Glutamatergic neuron (in vitro differentiated cells): Measurements from ENCODE around the gene RANGRF. TPM values are rescaled to one million over a fixed set of nuclear protein-coding genes. Genes with fewer than 3 reads are reported as not detected.
A peak's percentile ranks its signal among the peaks of the same experiment; 100 is the strongest.
"Not testable (repeated sequence)": the region's sequence is repeated elsewhere in the genome, so short reads cannot be mapped to it uniquely, and the experiment has no call there.

ENCODE experiments used
- DNase-seq: peaks from one replicate; pipeline ENCODE4 v3.0.0; 2022
- H3K27ac Mint-ChIP-seq: one replicate; pipeline ENCODE4 v1.8.0; 2020; ENCODE audit warnings: mild to moderate bottlenecking, mixed read lengths, inconsistent platforms; ENCODE audit not compliant: unreplicated experiment
- H3K27me3 Mint-ChIP-seq: one replicate; pipeline ENCODE4 v1.8.0; 2020; ENCODE audit warnings: mild to moderate bottlenecking, moderate library complexity, mixed read lengths, inconsistent platforms; ENCODE audit not compliant: unreplicated experiment
- H3K36me3 Mint-ChIP-seq: one replicate; pipeline ENCODE4 v1.8.0; 2020; ENCODE audit warnings: mild to moderate bottlenecking, mixed read lengths, inconsistent platforms; ENCODE audit not compliant: unreplicated experiment
- H3K4me1 Mint-ChIP-seq: one replicate; pipeline ENCODE4 v1.8.0; 2020; ENCODE audit warnings: mild to moderate bottlenecking, low read depth, mixed read lengths, inconsistent platforms; ENCODE audit not compliant: unreplicated experiment
- H3K4me3 Mint-ChIP-seq: one replicate; pipeline ENCODE4 v1.8.0; 2020; ENCODE audit warnings: mild to moderate bottlenecking, mixed read lengths, inconsistent platforms; ENCODE audit not compliant: unreplicated experiment
- H3K9me3 Mint-ChIP-seq: one replicate; pipeline ENCODE4 v1.8.0; 2020; ENCODE audit warnings: mild to moderate bottlenecking, moderate library complexity, mixed read lengths, inconsistent platforms; ENCODE audit not compliant: unreplicated experiment
- CTCF ChIP-seq: fragments of 200-600 bp; sonication (generic); IDR thresholded peaks from one replicate; pipeline ENCODE4 v1.5.0; 2021; ENCODE audit not compliant: partially characterized antibody, unreplicated experiment
- total RNA-seq: library from RNA; stranded (reverse); fragmentation: NEBNext Ultra II Directional; extraction: Animal tissue kit (Norgen Biotek cat#: 25700); gene quantifications from one replicate; pipeline ENCODE4 v1.2.1, GENCODE V29; 2021; ENCODE audit not compliant: unreplicated experiment

Gene RANGRF
- total RNA-seq, 1 donor from 2014 or later = 29.5 TPM

- H3K27ac Mint-ChIP-seq = peak overlapping the region; percentile 96
These were observed 38.6 kb upstream of the RANGRF start for GRCh38 chr17:8249621-8250500.

GRCh38 chr17:8251411-8251810, 37.1 kb upstream of the RANGRF start:
- H3K4me3 Mint-ChIP-seq, H3K27ac Mint-ChIP-seq, DNase-seq, H3K36me3 Mint-ChIP-seq: not testable (repeated sequence)
- peaks cover 12% of the 10 kb centered on the region for H3K4me1 Mint-ChIP-seq
- peaks cover 15% of the 10 kb centered on the region for H3K27me3 Mint-ChIP-seq
- peaks cover 31% of the 10 kb centered on the region for H3K9me3 Mint-ChIP-seq

More at GRCh38 chr17:8249621-8250500, 38.6 kb upstream of the RANGRF start:
- no peaks in the 10 kb centered on the region for H3K36me3 Mint-ChIP-seq
- peaks cover 34% of the 10 kb centered on the region for H3K9me3 Mint-ChIP-seq
- H3K4me1 Mint-ChIP-seq = peaks cover 12% of the 10 kb centered on the region
- TF ChIP-seq CTCF = no peak
- no peak for DNase-seq
- H3K27me3 Mint-ChIP-seq = peaks cover 15% of the 10 kb centered on the region
- peak overlapping the region; percentile 98 for H3K4me3 Mint-ChIP-seq

- DNase-seq = peak; percentile 54
- no peak overlapping the region for H3K4me3 Mint-ChIP-seq
- no peak overlapping the region for H3K27ac Mint-ChIP-seq
- no peak for TF ChIP-seq CTCF
- H3K4me1 Mint-ChIP-seq = peaks cover 12% of the 10 kb centered on the region
- H3K9me3 Mint-ChIP-seq = peaks cover 17% of the 10 kb centered on the region
- H3K27me3 Mint-ChIP-seq = peaks cover 5% of the 10 kb centered on the region
- no peaks in the 10 kb centered on the region for H3K36me3 Mint-ChIP-seq
These were observed 34.7 kb upstream of the RANGRF start for GRCh38 chr17:8253801-8254200.

GRCh38 chr17:8254881-8255280, 33.6 kb upstream of the RANGRF start:
- Mint-ChIP-seq H3K27ac (no peak overlapping the region), H3K4me3 (no peak overlapping the region)

GRCh38 chr17:8255499-8255898, 33.0 kb upstream of the RANGRF start:
- Mint-ChIP-seq H3K4me1 (peaks cover 1% of the 10 kb centered on the region), H3K4me3 (no peak overlapping the region)

More at GRCh38 chr17:8254881-8255280, 33.6 kb upstream of the RANGRF start:
- no peak for DNase-seq
- H3K9me3 Mint-ChIP-seq = peaks cover 8% of the 10 kb centered on the region
- peaks cover 4% of the 10 kb centered on the region for H3K27me3 Mint-ChIP-seq
- no peaks in the 10 kb centered on the region for H3K36me3 Mint-ChIP-seq
- peaks cover 7% of the 10 kb centered on the region for H3K4me1 Mint-ChIP-seq
- no peak for TF ChIP-seq CTCF

More at GRCh38 chr17:8255499-8255898, 33.0 kb upstream of the RANGRF start:
- Mint-ChIP-seq H3K9me3 (peaks cover 4% of the 10 kb centered on the region), H3K27me3 (no peaks in the 10 kb centered on the region), H3K27ac (no peak overlapping the region), H3K36me3 (no peaks in the 10 kb centered on the region)
- TF ChIP-seq CTCF = no peak
- DNase-seq = no peak
